IPS DF 6.9 (cell line): Measurements from ENCODE around the gene CCNJL.

Experiments
- DNase-seq: peaks from one replicate; pipeline ENCODE4 v3.0.0-alpha.2; 2013; ENCODE audit warnings: low read depth, low spot score
- H3K27ac ChIP-seq: one replicate; pipeline ENCODE4 v1.5.1; 2013; ENCODE audit warnings: low read length, control low read depth
- H3K27me3 ChIP-seq: 2 replicates; pipeline ENCODE4 v1.6.1; 2013; ENCODE audit warnings: mild to moderate bottlenecking, low read length; ENCODE audit not compliant: control insufficient read depth, insufficient read depth
- H3K36me3 ChIP-seq: 2 replicates; pipeline ENCODE4 v1.6.1; 2013; ENCODE audit warnings: low read length; ENCODE audit not compliant: control insufficient read depth, insufficient read depth
- H3K4me1 ChIP-seq: 2 replicates; pipeline ENCODE4 v1.6.1; 2013; ENCODE audit warnings: low read length; ENCODE audit not compliant: control insufficient read depth, insufficient read depth
- H3K4me3 ChIP-seq: 2 replicates; pipeline ENCODE4 v1.5.1; 2013; ENCODE audit warnings: mild to moderate bottlenecking, low read length
- H3K9me3 ChIP-seq: 2 replicates; pipeline ENCODE4 v1.6.1; 2013; ENCODE audit warnings: low read length, inconsistent platforms; ENCODE audit not compliant: control insufficient read depth, insufficient read depth
- WGBS: extraction: QIAGEN DNeasy Blood & Tissue Kit; methylation state at CpG from one replicate; pipeline ENCODE4 v1.1.7; 2013; ENCODE audit warnings: mixed read lengths, missing lambda C conversion rate; ENCODE audit not compliant: insufficient read length, insufficient coverage; 5-methylcytosine and 5-hydroxymethylcytosine counted together

CCNJL gene

GRCh38 chr5:160333721-160334120 is 21.4 kb upstream of the CCNJL start:
- no peak for DNase-seq
- WGBS = no CpG with 5 or more reads among the region's 3 CpGs
- Histone ChIP-seq H3K4me3 (no peak overlapping the region), H3K36me3 (no peaks in the 10 kb centered on the region), H3K27ac (no peak overlapping the region), H3K4me1 (no peaks in the 10 kb centered on the region), H3K27me3 (no peaks in the 10 kb centered on the region), H3K9me3 (no peaks in the 10 kb centered on the region)

DNA sequence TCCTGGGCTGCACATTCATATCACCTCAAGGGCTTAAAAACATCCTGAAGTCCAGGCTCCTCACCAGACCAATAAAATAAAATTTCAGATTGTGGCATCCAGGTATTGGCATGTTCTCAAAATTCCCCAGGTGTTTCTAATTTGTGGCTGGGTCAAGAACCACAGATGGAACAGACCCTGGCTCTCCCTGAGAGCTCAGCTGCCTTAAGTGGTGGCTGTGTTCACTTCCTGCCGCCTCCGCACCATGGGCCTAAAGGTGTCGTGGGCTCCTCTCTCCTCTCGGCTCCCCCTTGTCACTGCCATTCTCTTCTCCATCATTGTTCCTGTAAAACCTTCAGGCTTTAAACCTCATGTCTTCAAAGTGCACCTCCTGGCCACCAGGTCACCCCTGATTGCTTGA is 17.8 kb upstream of the CCNJL start:
- no CpG with 5 or more reads among the region's 4 CpGs for WGBS
- Histone ChIP-seq H3K36me3 (no peaks in the 10 kb centered on the region), H3K27me3 (no peaks in the 10 kb centered on the region), H3K4me1 (no peaks in the 10 kb centered on the region), H3K9me3 (no peaks in the 10 kb centered on the region), H3K4me3 (no peak overlapping the region), H3K27ac (no peak overlapping the region)
- no peak for DNase-seq

- no peak overlapping the region for H3K4me3 ChIP-seq
- DNase-seq = no peak
- no peak overlapping the region for H3K27ac ChIP-seq
- no CpG with 5 or more reads among the region's 6 CpGs for WGBS
- no peaks in the 10 kb centered on the region for H3K9me3 ChIP-seq
- H3K36me3 ChIP-seq = no peaks in the 10 kb centered on the region
- H3K4me1 ChIP-seq = no peaks in the 10 kb centered on the region
- no peaks in the 10 kb centered on the region for H3K27me3 ChIP-seq
These were observed 15.5 kb upstream of the CCNJL start for GRCh38 chr5:160327818-160328217.

DNA sequence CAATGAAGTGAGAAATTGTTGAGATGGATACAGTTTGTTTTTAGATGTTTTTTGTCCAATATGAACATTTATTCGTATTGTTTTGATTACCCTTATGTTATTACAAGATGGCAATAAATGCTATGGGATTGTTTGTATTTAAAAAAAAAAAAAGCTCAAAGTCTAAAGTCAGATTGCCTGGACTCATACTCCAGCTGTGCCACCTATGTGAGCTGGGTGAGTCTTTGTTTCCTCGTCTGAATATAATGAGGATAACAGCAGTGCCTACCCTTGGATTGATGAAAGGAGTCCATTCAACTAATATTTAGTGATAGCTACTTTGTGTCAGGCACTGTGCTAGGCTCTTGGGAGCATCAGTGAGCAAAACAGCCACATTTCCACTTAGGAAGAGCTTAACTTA is 14.6 kb upstream of the CCNJL start:
- no peak for DNase-seq
- H3K4me3 ChIP-seq = no peak overlapping the region
- no peaks in the 10 kb centered on the region for H3K9me3 ChIP-seq
- H3K27me3 ChIP-seq = no peaks in the 10 kb centered on the region
- no CpG with 5 or more reads among the region's 2 CpGs for WGBS
- H3K27ac ChIP-seq = no peak overlapping the region
- H3K36me3 ChIP-seq = no peaks in the 10 kb centered on the region
- no peaks in the 10 kb centered on the region for H3K4me1 ChIP-seq

GRCh38 chr5:160325716-160326115 is 13.4 kb upstream of the CCNJL start:
- Histone ChIP-seq H3K4me1 (no peaks in the 10 kb centered on the region), H3K36me3 (no peaks in the 10 kb centered on the region), H3K9me3 (no peaks in the 10 kb centered on the region), H3K27ac (no peak overlapping the region), H3K4me3 (no peak overlapping the region), H3K27me3 (no peaks in the 10 kb centered on the region)
- WGBS = no CpG with 5 or more reads among the region's 2 CpGs
- DNase-seq = no peak

DNA sequence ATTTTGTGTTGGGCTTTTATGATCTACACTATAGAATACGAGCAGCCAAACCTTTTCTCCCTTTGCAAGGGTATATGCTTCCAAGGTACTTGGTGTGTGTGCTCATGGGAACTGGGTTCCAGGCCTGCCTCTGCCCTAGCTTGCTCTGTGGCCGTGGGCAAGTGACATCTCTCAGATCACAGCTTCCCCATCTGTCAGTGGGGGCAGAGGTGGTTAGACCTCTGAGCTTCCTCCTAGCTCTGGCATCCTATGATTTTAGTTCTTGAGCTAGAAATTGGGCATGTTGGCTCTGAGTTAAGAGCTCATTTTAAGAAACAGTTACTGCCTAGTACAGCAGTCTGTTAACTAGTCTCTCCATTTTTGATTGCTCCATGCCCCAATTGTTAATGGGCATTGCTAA is 12.5 kb upstream of the CCNJL start:
- Histone ChIP-seq H3K4me1 (no peaks in the 10 kb centered on the region), H3K9me3 (no peaks in the 10 kb centered on the region), H3K27ac (no peak overlapping the region), H3K27me3 (no peaks in the 10 kb centered on the region), H3K4me3 (no peak overlapping the region), H3K36me3 (no peaks in the 10 kb centered on the region)
- WGBS = no CpG with 5 or more reads among the region's 2 CpGs
- DNase-seq = no peak

GRCh38 chr5:160318409-160318808 is 6.0 kb upstream of the CCNJL start:
- DNase-seq = no peak
- Histone ChIP-seq H3K4me3 (no peak overlapping the region), H3K27me3 (no peaks in the 10 kb centered on the region), H3K9me3 (no peaks in the 10 kb centered on the region), H3K36me3 (no peaks in the 10 kb centered on the region), H3K27ac (no peak overlapping the region), H3K4me1 (no peaks in the 10 kb centered on the region)
- WGBS = 100% methylated on average over 1 of the region's 4 CpGs

DNA sequence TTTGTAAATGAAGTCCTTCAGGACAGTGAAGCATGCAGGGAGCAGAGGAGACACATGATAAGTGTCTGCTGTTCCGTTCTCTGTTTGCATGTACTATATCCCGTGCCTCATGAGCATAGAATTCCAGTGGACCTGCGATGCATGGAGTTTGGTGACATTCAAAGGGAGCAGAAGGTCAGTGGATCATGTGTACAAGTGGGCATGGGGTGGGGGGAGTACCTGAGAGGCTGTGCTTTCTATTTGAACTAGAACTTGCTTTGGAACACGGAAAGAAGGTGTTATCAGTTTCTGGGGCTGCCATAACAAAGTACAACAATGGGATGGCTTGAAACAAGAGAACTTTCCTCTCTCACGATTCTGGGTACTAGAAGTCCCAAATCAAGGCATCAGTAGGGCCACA is 5.1 kb upstream of the CCNJL start:
- Histone ChIP-seq H3K4me3 (no peak overlapping the region), H3K9me3 (no peaks in the 10 kb centered on the region), H3K27ac (no peak overlapping the region), H3K36me3 (no peaks in the 10 kb centered on the region), H3K27me3 (no peaks in the 10 kb centered on the region), H3K4me1 (no peaks in the 10 kb centered on the region)
- no CpG with 5 or more reads among the region's 5 CpGs for WGBS
- DNase-seq = no peak

DNA sequence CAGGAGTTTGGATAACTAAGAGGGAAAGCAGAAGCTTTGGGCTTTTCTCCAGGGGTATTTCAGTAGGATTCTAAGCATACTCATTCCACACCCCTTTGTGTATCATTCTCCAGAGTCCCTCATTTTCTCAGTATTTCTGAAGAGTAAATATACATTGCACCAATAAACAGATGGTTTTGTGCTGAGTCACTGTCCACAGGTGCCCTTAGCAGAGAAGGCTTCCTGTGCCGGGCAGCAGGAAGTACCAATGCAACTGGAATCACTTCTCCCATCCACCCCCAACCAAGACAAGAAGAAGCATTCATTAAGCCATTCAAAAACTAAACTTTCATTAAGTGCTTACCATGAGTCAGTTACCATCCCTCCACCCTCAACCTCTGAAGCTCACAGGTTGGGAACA is 3.6 kb upstream of the CCNJL start:
- no peak for DNase-seq
- WGBS = no CpG with 5 or more reads among the region's 1 CpG
- Histone ChIP-seq H3K4me1 (peaks cover 1% of the 10 kb centered on the region), H3K27ac (no peak overlapping the region), H3K27me3 (no peaks in the 10 kb centered on the region), H3K4me3 (no peak overlapping the region), H3K9me3 (no peaks in the 10 kb centered on the region), H3K36me3 (no peaks in the 10 kb centered on the region)

DNA sequence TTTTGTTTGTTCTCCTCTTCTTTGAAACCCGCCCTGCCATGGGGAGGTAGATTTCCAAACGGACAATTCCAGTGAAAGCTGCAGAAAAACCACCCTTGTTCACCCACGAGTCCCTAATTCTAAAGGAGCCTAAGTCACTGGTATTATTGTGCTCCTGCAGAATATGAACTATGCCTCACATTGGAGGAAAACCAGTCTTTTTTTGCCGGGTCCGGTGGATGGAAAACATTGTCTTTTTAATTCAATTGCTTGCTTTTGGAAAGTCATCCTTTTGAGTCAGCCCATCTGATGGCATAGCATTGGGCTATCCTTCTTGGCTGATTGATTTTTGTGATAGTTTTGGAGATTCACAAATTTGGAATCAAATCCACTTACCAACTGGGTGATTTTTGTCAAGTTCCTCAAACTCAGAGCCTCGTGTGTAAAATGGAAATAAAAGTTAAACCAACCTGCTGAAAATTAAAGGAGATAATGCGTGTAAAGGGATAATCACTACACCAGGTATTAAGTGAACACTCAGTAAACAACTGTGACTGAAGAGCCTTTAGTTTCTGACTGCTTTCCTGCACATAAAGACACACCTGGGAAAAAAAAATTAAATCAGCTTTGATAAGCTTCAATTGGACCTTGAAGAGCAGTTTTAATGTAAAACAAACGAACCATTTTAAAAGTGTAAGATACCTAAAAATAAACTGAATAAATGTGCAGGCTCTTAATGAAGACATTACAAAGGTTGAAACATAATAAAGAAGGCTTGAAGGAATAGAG is 780 bp upstream of the CCNJL start:
- DNase-seq = no peak
- H3K27me3 ChIP-seq = no peaks in the 10 kb centered on the region
- WGBS = no CpG with 5 or more reads among the region's 8 CpGs
- H3K4me3 ChIP-seq = peak overlapping the region; percentile 86; the same call in 1 of the 2 replicates
- no peak overlapping the region for H3K27ac ChIP-seq
- no peaks in the 10 kb centered on the region for H3K36me3 ChIP-seq
- peaks cover 7% of the 10 kb centered on the region for H3K4me1 ChIP-seq
- no peaks in the 10 kb centered on the region for H3K9me3 ChIP-seq

GRCh38 chr5:160311491-160312133 is 752 bp downstream of the CCNJL start:
- no peak overlapping the region for H3K27ac ChIP-seq

More at GRCh38 chr5:160311491-160312133, 752 bp downstream of the CCNJL start:
- WGBS = no CpG with 5 or more reads among the region's 45 CpGs
- H3K4me3 ChIP-seq = peak overlapping the region; percentile 86
- H3K9me3 ChIP-seq = no peaks in the 10 kb centered on the region
- H3K36me3 ChIP-seq = peaks cover 8% of the 10 kb centered on the region; the same call in 1 of the 2 replicates
- H3K4me1 ChIP-seq = peaks cover 7% of the 10 kb centered on the region
- DNase-seq = no peak
- H3K27me3 ChIP-seq = no peaks in the 10 kb centered on the region
